Stimulated activated CD8-positive, alpha-beta memory T cell treated with anti-CD3 and anti-CD28 coated beads, Interleukin-15, amount 100 ng/mL, for 48 hours (primary cell): ENCODE measurements around the gene FARP1.

Source experiments
- DNase-seq, 2 donors: peaks; one replicate each; pipeline ENCODE4 v3.0.0-alpha.2; 2020; ENCODE audit warnings: low read depth in 2 of 2

Gene FARP1

GRCh38 chr13:98462946-98463345 lies 320.1 kb downstream of the FARP1 start:
- no peak for DNase-seq

DNA sequence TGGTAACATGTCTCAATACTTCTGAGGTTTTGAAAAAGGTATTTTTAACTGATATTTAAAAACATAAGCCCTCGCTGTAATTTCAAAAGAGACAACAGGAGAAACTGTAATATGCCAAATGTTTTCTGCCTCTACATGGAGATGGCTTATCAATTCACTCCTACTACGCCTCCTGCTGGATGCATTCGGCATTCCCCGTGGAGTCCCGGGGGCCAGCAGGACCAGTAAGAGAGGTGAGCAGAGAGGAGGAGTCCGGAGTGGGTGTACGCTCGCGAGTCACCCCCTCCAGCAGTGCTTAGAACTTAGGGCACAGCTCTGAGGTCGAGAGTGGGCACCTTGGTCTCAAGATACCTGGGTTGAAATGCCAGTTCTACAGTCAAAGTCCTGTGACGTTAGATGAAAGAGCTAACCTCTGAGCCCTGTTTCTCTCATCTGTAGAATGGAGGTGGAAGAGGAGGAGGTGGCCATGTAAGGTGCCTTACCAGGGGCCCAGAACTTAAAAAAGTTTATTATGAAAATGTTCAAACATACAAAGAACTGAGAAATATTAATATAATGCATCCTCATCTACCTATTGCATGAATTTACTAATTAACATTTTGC lies 323.8 kb downstream of the FARP1 start:
- peak; percentile 25 to 36 for DNase-seq

GRCh38 chr13:98467263-98467985 lies 324.5 kb downstream of the FARP1 start:
- no peak for DNase-seq

- no peak for DNase-seq
Measured at GRCh38 chr13:98468361-98468760, 325.5 kb downstream of the FARP1 start.

GRCh38 chr13:98468929-98469328 lies 326.0 kb downstream of the FARP1 start:
- no peak for DNase-seq

- DNase-seq: no peak
Measured at GRCh38 chr13:98470920-98471319, 328.0 kb downstream of the FARP1 start.

DNA sequence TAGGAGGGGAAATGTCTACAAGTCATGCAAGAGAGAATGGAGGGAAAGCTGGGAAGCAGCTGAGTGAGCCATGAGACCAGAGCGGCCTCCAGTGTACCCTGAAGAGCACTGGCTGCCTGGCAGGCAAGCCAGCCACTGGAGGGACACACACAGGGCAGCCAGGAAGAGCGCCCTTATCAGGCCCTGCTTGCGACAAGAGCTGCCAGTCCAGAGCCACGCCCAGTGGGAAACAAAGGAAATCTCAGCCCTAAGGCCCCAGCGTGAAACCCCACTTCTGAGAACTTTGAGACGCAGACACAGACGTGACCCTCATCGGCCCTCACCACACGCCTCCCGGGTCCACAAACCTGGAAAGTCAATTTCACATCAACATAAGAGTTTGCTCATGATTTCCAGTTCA lies 329.0 kb downstream of the FARP1 start:
- DNase-seq: no peak

DNA sequence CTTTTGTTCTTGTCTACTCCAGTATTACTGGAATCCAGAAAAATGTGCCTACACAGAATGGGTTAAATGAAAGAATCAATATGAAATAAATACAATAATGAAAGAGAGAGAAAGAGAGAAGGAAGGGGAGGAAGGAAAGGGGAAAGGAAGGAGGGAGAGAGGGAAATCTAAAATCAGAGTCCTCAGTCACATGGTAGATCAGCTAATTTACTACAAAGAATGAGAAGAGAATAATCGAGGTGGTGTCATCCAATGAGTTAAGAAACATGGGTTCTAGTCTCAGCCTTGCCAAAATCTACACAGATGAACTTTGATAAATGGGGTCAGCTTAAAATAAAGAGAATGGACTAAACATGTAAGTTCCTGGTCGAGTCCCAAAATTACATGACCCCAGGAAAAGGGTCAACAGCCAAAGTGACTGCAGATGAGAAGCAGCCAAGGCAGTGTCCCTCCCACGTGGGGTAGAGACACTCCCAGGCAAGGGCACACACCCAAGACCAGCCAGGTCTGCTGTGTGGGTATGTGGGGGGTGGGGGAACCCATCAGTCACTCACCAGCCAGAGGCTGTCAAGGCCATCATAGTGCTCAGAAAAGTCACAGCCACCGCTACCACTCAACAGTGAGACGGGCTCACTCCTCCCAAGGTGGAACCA lies 330.4 kb downstream of the FARP1 start:
- DNase-seq: no peak

DNA sequence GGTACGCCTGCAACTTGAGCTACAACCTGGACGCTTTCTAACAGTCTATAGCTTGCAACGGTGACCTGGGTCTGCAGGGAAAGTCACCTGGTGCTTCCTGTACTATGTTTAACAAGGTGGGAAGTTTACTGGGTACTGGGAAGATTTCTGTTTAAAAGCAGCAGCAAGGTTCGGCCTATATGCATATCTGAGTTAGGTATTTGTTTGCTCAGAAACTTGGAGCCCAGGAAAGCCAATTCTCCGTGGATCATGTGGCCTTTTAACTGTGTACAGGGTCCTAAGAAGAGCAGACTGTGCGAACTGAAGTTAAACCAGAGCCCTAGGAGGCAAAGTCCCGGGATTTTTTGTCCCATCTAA lies 330.9 kb downstream of the FARP1 start:
- no peak for DNase-seq

DNA sequence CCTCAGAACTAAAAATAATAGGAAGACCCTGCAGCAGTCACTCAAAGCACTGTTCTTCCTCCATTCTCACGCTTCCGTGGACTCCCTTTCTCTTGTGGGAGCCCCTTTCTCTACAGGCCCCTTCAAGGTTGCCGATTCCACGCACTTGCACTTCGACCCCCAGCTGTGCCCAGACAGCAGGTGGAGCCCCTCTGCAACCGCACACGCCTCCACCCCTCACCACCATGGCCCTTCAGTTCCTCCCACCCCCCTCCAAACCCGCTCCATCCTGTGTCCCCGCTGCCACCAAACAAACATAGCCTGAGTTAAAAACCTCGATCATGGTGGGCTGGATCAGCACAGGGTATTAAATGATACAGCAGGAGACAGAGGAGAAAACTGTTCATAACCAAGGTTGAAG lies 331.4 kb downstream of the FARP1 start:
- no peak for DNase-seq

GRCh38 chr13:98474761-98475160 lies 331.9 kb downstream of the FARP1 start:
- DNase-seq: no peak

GRCh38 chr13:98475522-98475921 lies 332.6 kb downstream of the FARP1 start:
- DNase-seq: no peak

- peak; percentile 45 to 50 for DNase-seq
Measured at GRCh38 chr13:98476106-98476505, 333.2 kb downstream of the FARP1 start.

DNA sequence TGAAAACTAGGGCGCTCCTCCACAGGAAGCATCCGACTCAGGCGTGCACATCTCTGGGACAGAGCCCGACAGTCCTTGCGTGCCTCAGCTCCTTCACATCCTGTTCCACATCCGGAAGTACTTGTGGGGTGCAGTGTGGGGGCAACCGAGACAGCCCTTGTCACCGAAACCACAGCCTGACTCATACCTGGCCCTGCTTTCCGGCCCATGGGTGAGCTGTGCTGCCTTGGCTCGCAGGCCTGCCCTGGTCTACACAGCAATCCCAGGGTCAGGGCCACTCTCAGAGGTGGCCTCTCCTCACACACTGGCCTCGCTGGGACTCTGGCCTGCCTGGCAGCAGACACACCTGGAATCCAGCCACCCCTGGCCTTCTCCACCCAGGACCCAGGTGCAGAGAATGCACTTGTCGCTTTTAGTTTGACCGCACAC lies 333.7 kb downstream of the FARP1 start:
- peak; percentile 83 to 87 for DNase-seq

- DNase-seq: peak; percentile 28 to 42
Measured at GRCh38 chr13:98478189-98479129, 335.6 kb downstream of the FARP1 start.

GRCh38 chr13:98479496-98480003 lies 336.7 kb downstream of the FARP1 start:
- no peak for DNase-seq

DNA sequence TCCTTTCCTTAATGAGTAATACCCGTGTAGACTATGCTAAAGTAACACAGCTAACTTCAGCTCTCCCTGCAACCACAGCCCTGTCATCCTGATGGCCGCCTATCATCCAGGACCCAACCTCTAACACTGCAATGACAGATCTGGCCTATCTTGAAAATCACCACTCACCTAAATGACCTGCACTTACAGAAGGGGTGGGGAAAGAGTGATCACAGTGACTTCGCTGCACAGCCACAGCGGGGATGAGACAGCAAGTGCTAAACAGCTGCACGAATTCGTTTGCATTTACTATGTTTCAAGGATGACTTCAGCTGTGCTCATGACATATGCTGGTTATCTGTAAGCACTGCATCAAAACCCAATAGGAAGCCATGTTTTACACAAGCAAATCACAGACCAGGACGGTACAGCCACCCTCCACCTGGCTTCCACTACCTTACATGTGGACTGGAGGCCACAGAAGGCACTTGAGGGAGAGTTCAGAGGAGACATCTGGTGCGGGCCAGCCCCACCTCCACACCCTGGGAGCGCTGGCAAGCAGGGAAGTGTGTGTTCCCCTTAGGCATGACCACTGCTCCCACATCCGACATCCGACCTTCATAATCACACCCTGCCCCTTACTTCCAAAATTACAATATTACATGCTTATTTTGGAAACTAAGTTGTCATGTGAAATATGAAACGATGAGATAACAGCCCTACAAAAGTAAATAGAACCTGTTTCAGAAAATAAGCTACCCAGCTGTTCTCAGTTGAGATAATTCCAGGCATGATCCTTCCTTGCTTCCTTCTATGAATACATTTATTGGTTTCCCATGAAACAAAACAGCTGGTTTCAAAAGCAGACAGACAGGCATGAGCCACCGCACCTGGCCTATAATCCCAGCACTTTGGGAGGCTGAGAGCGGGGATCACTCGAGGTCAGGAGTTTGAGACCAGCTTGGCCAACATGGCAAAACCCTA lies 338.3 kb downstream of the FARP1 start:
- DNase-seq: peak in 1 of 2 donors; percentile 46

- no peak for DNase-seq
Measured at GRCh38 chr13:98482476-98483444, 339.9 kb downstream of the FARP1 start.

GRCh38 chr13:98483601-98484288 lies 340.9 kb downstream of the FARP1 start:
- no peak for DNase-seq
